IMR-90 (cell line): ENCODE results near the gene ADRA2C. TPM values are rescaled to one million over a fixed set of nuclear protein-coding genes. Genes with fewer than 3 reads are reported as not detected.

Source experiments
- ATAC-seq: fragments of 200-7000 bp; cut with Tn5 transposase; 2 replicates; pipeline ENCODE4 v1.9.1; 2020; ENCODE audit warnings: low read depth, mild to moderate bottlenecking, moderate library complexity
- BruUV-seq: library from RNA; stranded (reverse); fragments of 400-500 nt; replicated peaks from 2 replicates; lab custom pipeline; 2021; lab: Mats Ljungman, UMichigan
- CTCF ChIA-PET: fragments of 300-600 bp; formaldehyde crosslinking; extraction: SDS; loops from one replicate; lab custom pipeline; 2021; ENCODE audit warnings: antibody characterized with exemption; lab: Yijun Ruan, JAX
- POLR2A ChIA-PET: fragments of 300-600 bp; sonication (Branson Sonifier 250); formaldehyde crosslinking; loops from one replicate; lab custom pipeline; 2022; ENCODE audit warnings: antibody characterized with exemption; ENCODE audit not compliant: unreplicated experiment; lab: Charles Lee
- DNase-seq: peaks from one replicate; pipeline ENCODE4 v3.0.0; 2013
- H2AFZ ChIP-seq: replicated peaks from 2 replicates; pipeline ENCODE3; 2013; ENCODE audit warnings: low read length, mild to moderate bottlenecking; ENCODE audit not compliant: poor library complexity
- H2AK5ac ChIP-seq: 2 replicates; pipeline ENCODE4 v1.6.1; 2013; ENCODE audit warnings: low read depth, low read length, inconsistent platforms
- H2AK9ac ChIP-seq: replicated peaks from 2 replicates; pipeline ENCODE3; 2013; ENCODE audit warnings: mild to moderate bottlenecking, low read depth, low read length, moderate library complexity; ENCODE audit not compliant: poor library complexity
- H2BK120ac ChIP-seq: 2 replicates; pipeline ENCODE4 v1.6.1; 2013; ENCODE audit warnings: low read depth, low read length, inconsistent platforms
- H2BK15ac ChIP-seq: 3 replicates; pipeline ENCODE4 v1.6.1; 2013; ENCODE audit warnings: low read depth, low read length, inconsistent platforms
- H2BK20ac ChIP-seq: 2 replicates; pipeline ENCODE4 v1.6.1; 2013; ENCODE audit warnings: low read depth, mild to moderate bottlenecking, inconsistent platforms, low read length, moderate library complexity
- H2BK5ac ChIP-seq: 2 replicates; pipeline ENCODE4 v1.6.1; 2013; ENCODE audit warnings: mild to moderate bottlenecking, low read depth, low read length, inconsistent platforms; ENCODE audit not compliant: poor library complexity, severe bottlenecking
- H3K14ac ChIP-seq: replicated peaks from 2 replicates; pipeline ENCODE4 v1.6.1; 2013; ENCODE audit warnings: low read depth, low read length, inconsistent platforms
- H3K18ac ChIP-seq: 2 replicates; pipeline ENCODE4 v1.6.1; 2013; ENCODE audit warnings: low read depth, low read length, control low read depth
- H3K23ac ChIP-seq: 2 replicates; pipeline ENCODE4 v1.6.1; 2013; ENCODE audit warnings: low read depth, low read length, inconsistent platforms
- H3K27ac ChIP-seq: 2 replicates; pipeline ENCODE4 v1.5.1; 2013; ENCODE audit warnings: mild to moderate bottlenecking, control low read depth, low read length; ENCODE audit not compliant: insufficient read depth
- H3K27me3 ChIP-seq: 2 replicates; pipeline ENCODE4 v1.6.1; 2013; ENCODE audit warnings: low read length; ENCODE audit not compliant: control insufficient read depth, insufficient read depth
- H3K36me3 ChIP-seq: 2 replicates; pipeline ENCODE4 v1.6.1; 2013; ENCODE audit warnings: low read length, mixed read lengths; ENCODE audit not compliant: control insufficient read depth, insufficient read depth
- H3K4ac ChIP-seq: 2 replicates; pipeline ENCODE4 v1.6.1; 2013; ENCODE audit warnings: low read depth, low read length, inconsistent platforms
- H3K4me1 ChIP-seq: 2 replicates; pipeline ENCODE4 v1.6.1; 2013; ENCODE audit warnings: low read length, mixed read lengths; ENCODE audit not compliant: control insufficient read depth, insufficient read depth
- H3K4me2 ChIP-seq: 2 replicates; pipeline ENCODE4 v1.6.1; 2013; ENCODE audit warnings: low read depth, mild to moderate bottlenecking, control low read depth, low read length, moderate library complexity
- H3K4me3 ChIP-seq: 2 replicates; pipeline ENCODE4 v1.5.1; 2013; ENCODE audit warnings: low read depth, mild to moderate bottlenecking, control low read depth, low read length, moderate library complexity; ENCODE audit not compliant: insufficient read depth
- H3K56ac ChIP-seq: 2 replicates; pipeline ENCODE4 v1.6.1; 2013; ENCODE audit warnings: low read length, inconsistent platforms; ENCODE audit not compliant: insufficient read depth; ENCODE audit errors: extremely low read depth
- H3K79me1 ChIP-seq, 2 experiments: 2 replicates each; pipeline ENCODE4 v1.6.1; 2013; ENCODE audit warnings: low read length in 2 of 2, inconsistent platforms in 1 of 2, low read depth in 1 of 2
- H3K9ac ChIP-seq: 2 replicates; pipeline ENCODE4 v1.6.1; 2013; ENCODE audit warnings: low read depth, low read length, control low read depth
- H3K9me1 ChIP-seq: 2 replicates; pipeline ENCODE4 v1.6.1; 2013; ENCODE audit warnings: low read length, inconsistent platforms; ENCODE audit not compliant: insufficient read depth
- H3K9me3 ChIP-seq: 2 replicates; pipeline ENCODE4 v1.6.1; 2013; ENCODE audit warnings: low read length; ENCODE audit not compliant: control insufficient read depth, insufficient read depth
- H4K20me1 ChIP-seq: 2 replicates; pipeline ENCODE4 v1.6.1; 2013; ENCODE audit warnings: low read length, inconsistent platforms; ENCODE audit not compliant: insufficient read depth
- H4K5ac ChIP-seq: 2 replicates; pipeline ENCODE4 v1.6.1; 2013; ENCODE audit warnings: mild to moderate bottlenecking, low read depth, low read length, control low read depth
- H4K8ac ChIP-seq, 2 experiments: 2 replicates each; pipeline ENCODE4 v1.6.1; 2013; ENCODE audit warnings: low read depth in 2 of 2, low read length in 2 of 2, control low read depth in 1 of 2, inconsistent platforms in 1 of 2
- H4K91ac ChIP-seq: 2 replicates; pipeline ENCODE4 v1.6.1; 2013; ENCODE audit warnings: low read depth, low read length, inconsistent platforms; ENCODE audit not compliant: insufficient read depth
- RCOR1 ChIP-seq: IDR thresholded peaks from 2 replicates; pipeline ENCODE4 v1.6.1; 2012; ENCODE audit warnings: mild to moderate bottlenecking, low read length, improper control_type of control experiment; ENCODE audit not compliant: insufficient replicate concordance
- WGBS, 2 experiments: methylation state at CpG; one replicate each; pipeline versions ENCODE4 v1.1.5 to v1.1.7; 2013; ENCODE audit warnings: missing lambda C conversion rate in 2 of 2; ENCODE audit not compliant: insufficient read length in 1 of 2; ENCODE audit errors: extremely low coverage in 2 of 2; 5-methylcytosine and 5-hydroxymethylcytosine counted together
- dilution Hi-C: fragments of 300-500 bp; cut with HindIII; formaldehyde crosslinking; loops from one replicate; pipeline ENCODE4 v1.14.3; 2018; ENCODE audit warnings: low sequenced_read_pairs; ENCODE audit not compliant: unreplicated experiment
- in situ Hi-C: fragments of 300-500 bp; cut with MboI; formaldehyde crosslinking; loops from 3 replicates; pipeline ENCODE4 v1.14.3; 2019; ENCODE audit warnings: low sequenced_read_pairs, inconsistent platforms, mixed read lengths
- intact Hi-C: fragments of 100-400 bp; cut with micrococcal nuclease; formaldehyde crosslinking; loops from 2 replicates; pipeline ENCODE4 v1.10.0; 2022
- polyA plus RNA-seq, 3 experiments: library from polyadenylated mRNA; depleted of rRNA; stranded (reverse); fragments of >200 nt; gene quantifications; 2 replicates each; pipeline ENCODE4 v1.2.3, GENCODE V29; 2012; ENCODE audit warnings: low replicate concordance in 1 of 3
- total RNA-seq: library from RNA; depleted of rRNA; stranded (reverse); fragments of >200 nt; gene quantifications from 2 replicates; pipeline ENCODE4 v1.2.3, GENCODE V29; 2012

The ADRA2C gene
- total and polyA plus RNA-seq, 2 of the 4 experiments (the other 2 are of a cell fraction): under 0.01 to 0.14 TPM

GRCh38 chr4:3776166-3777032 lies 10.2 kb downstream of the ADRA2C start:
- Histone ChIP-seq H3K4ac (no peak overlapping the region), H3K27me3 (peaks cover 39% of the 10 kb centered on the region), H3K14ac (no peak overlapping the region), H3K4me3 (no peak overlapping the region), H3K56ac (no peak overlapping the region), H4K20me1 (no peaks in the 10 kb centered on the region), H2BK15ac (no peak overlapping the region), H4K91ac (no peak overlapping the region), H3K9me1 (no peaks in the 10 kb centered on the region), H3K79me1 (no peaks in the 10 kb centered on the region), H2AK5ac (no peak overlapping the region), H2BK5ac (no peak overlapping the region), H2AK9ac (no peak overlapping the region), H2BK20ac (no peak overlapping the region), H3K23ac (no peak overlapping the region), H3K9me3 (no peaks in the 10 kb centered on the region; the same call in 1 of the 2 replicates), H4K8ac (no peak overlapping the region), H2AFZ (peak overlapping the region; percentile 10), H3K27ac (no peak overlapping the region), H3K36me3 (no peaks in the 10 kb centered on the region), H3K4me1 (no peaks in the 10 kb centered on the region), H3K18ac (no peak overlapping the region), H2BK120ac (no peak overlapping the region), H4K5ac (no peak overlapping the region), H3K9ac (no peak overlapping the region), H3K4me2 (no peak overlapping the region)
- DNase-seq (no peak), ATAC-seq (no peak)
- no TSS peak for BruUV-seq
- POLR2A ChIA-PET: no interaction called here
- intact Hi-C loops (no loop called here), in situ Hi-C loops (loop anchor here (10.0 kb wide), 1 partner anchor 168 kb away; no protein-coding TSS in a partner anchor), dilution Hi-C loops (no loop called here)
- CTCF ChIA-PET: no interaction called here
- TF ChIP-seq RCOR1: no peak
- WGBS, 2 experiments: 33% methylated on average over 4 of the region's 22 CpGs; no CpG with 5 or more reads in 1 of the 2 experiments
